Neural crest cell (in vitro differentiated cells): ENCODE results near the gene TRIM8. TPM values are rescaled to one million over a fixed set of nuclear protein-coding genes. Genes with fewer than 3 reads are reported as not detected.
"Not testable (repeated sequence)": the region's sequence is repeated elsewhere in the genome, so short reads cannot be mapped to it uniquely, and the experiment has no call there.

Experiments
- DNase-seq: peaks from one replicate; pipeline ENCODE4 v3.0.0; 2021; ENCODE audit warnings: low read depth, mixed read lengths, low spot score
- H3K27ac Mint-ChIP-seq: one replicate; pipeline ENCODE4 v1.8.0; 2021; ENCODE audit warnings: mild to moderate bottlenecking, mixed read lengths; ENCODE audit not compliant: unreplicated experiment
- H3K27me3 Mint-ChIP-seq: 2 replicates; pipeline ENCODE4 v1.8.0; 2021; ENCODE audit warnings: low read depth, mild to moderate bottlenecking, mixed read lengths
- H3K36me3 Mint-ChIP-seq: 2 replicates; pipeline ENCODE4 v1.8.0; 2021; ENCODE audit warnings: low read depth, mild to moderate bottlenecking, mixed read lengths
- H3K4me1 Mint-ChIP-seq: 2 replicates; pipeline ENCODE4 v1.8.0; 2021; ENCODE audit warnings: mixed read lengths
- H3K4me3 Mint-ChIP-seq: one replicate; pipeline ENCODE4 v1.8.0; 2021; ENCODE audit warnings: mild to moderate bottlenecking, mixed read lengths
- H3K9me3 Mint-ChIP-seq: 2 replicates; pipeline ENCODE4 v1.8.0; 2021; ENCODE audit warnings: mixed read lengths
- CTCF ChIP-seq: fragments of 200-600 bp; sonication (generic); conservative IDR thresholded peaks from 2 replicates; pipeline ENCODE4 v1.5.0; 2021; ENCODE audit warnings: antibody characterized with exemption, mild to moderate bottlenecking
- total RNA-seq: library from RNA; stranded (reverse); gene quantifications from 2 replicates; pipeline ENCODE4 v1.2.1, GENCODE V29; 2021

Gene TRIM8
- total RNA-seq, 1 donor from 2014 or later, result 76.9 TPM

GRCh38 chr10:102682416-102682815 lies 38.1 kb downstream of the TRIM8 start:
- H3K27ac Mint-ChIP-seq, result no peak overlapping the region

GRCh38 chr10:102682981-102683380 lies 38.7 kb downstream of the TRIM8 start:
- H3K4me1 Mint-ChIP-seq, result peaks cover 33% of the 10 kb centered on the region
- peaks cover 19% of the 10 kb centered on the region for H3K36me3 Mint-ChIP-seq
- DNase-seq, result no peak
- no peaks in the 10 kb centered on the region for H3K9me3 Mint-ChIP-seq
- TF ChIP-seq CTCF, result no peak
- H3K27ac Mint-ChIP-seq, result no peak overlapping the region
- H3K4me3 Mint-ChIP-seq, result no peak overlapping the region
- H3K27me3 Mint-ChIP-seq, result no peaks in the 10 kb centered on the region

More at GRCh38 chr10:102682416-102682815, 38.1 kb downstream of the TRIM8 start:
- Mint-ChIP-seq H3K9me3 (no peaks in the 10 kb centered on the region), H3K27me3 (no peaks in the 10 kb centered on the region), H3K4me1 (peaks cover 39% of the 10 kb centered on the region), H3K4me3 (no peak overlapping the region), H3K36me3 (peaks cover 14% of the 10 kb centered on the region)
- no peak for TF ChIP-seq CTCF
- DNase-seq, result no peak

GRCh38 chr10:102683736-102684135 lies 39.5 kb downstream of the TRIM8 start:
- Mint-ChIP-seq H3K27ac (no peak overlapping the region), H3K4me1 (peaks cover 26% of the 10 kb centered on the region), H3K36me3 (peaks cover 21% of the 10 kb centered on the region), H3K4me3 (no peak overlapping the region), H3K9me3 (no peaks in the 10 kb centered on the region), H3K27me3 (no peaks in the 10 kb centered on the region)
- TF ChIP-seq CTCF, result no peak
- no peak for DNase-seq

GRCh38 chr10:102691285-102692066 lies 47.2 kb downstream of the TRIM8 start:
- TF ChIP-seq CTCF, result no peak
- Mint-ChIP-seq H3K9me3 (no peaks in the 10 kb centered on the region), H3K36me3 (peaks cover 8% of the 10 kb centered on the region), H3K27me3 (no peaks in the 10 kb centered on the region), H3K27ac (no peak overlapping the region), H3K4me1 (no peaks in the 10 kb centered on the region), H3K4me3 (no peak overlapping the region)
- no peak for DNase-seq

- not testable (repeated sequence) for H3K4me3 Mint-ChIP-seq, H3K4me1 Mint-ChIP-seq, H3K27me3 Mint-ChIP-seq, DNase-seq, H3K27ac Mint-ChIP-seq, H3K9me3 Mint-ChIP-seq
- peaks cover 16% of the 10 kb centered on the region for H3K36me3 Mint-ChIP-seq
Observed at GRCh38 chr10:102695401-102695800, 51.1 kb downstream of the TRIM8 start.

- Mint-ChIP-seq H3K27ac (no peak overlapping the region), H3K4me3 (no peak overlapping the region), H3K36me3 (peaks cover 16% of the 10 kb centered on the region), H3K9me3 (no peaks in the 10 kb centered on the region), H3K27me3 (no peaks in the 10 kb centered on the region), H3K4me1 (no peaks in the 10 kb centered on the region)
- DNase-seq, result no peak
- no peak for TF ChIP-seq CTCF
Observed at GRCh38 chr10:102696736-102697135, 52.5 kb downstream of the TRIM8 start.
